OCI-LY1 (cell line): ENCODE data around the gene SYNE2.

ENCODE experiments used
- CTCF ChIP-seq: fragments of 200-600 bp; sonication (generic), shearing (Covaris generic); IDR thresholded peaks from 2 replicates; pipeline ENCODE4 v1.5.1; 2017; ENCODE audit warnings: mild to moderate bottlenecking, antibody characterized with exemption, low read length, moderate library complexity, mixed read lengths
- EZH2 ChIP-seq: fragments of 200-600 bp; sonication (generic), shearing (Covaris generic); IDR thresholded peaks from 2 replicates; pipeline ENCODE4 v1.8.0; 2017; ENCODE audit warnings: borderline replicate concordance, mixed run types, mild to moderate bottlenecking, antibody characterized with exemption, low read length, moderate library complexity, mixed read lengths

DNA sequence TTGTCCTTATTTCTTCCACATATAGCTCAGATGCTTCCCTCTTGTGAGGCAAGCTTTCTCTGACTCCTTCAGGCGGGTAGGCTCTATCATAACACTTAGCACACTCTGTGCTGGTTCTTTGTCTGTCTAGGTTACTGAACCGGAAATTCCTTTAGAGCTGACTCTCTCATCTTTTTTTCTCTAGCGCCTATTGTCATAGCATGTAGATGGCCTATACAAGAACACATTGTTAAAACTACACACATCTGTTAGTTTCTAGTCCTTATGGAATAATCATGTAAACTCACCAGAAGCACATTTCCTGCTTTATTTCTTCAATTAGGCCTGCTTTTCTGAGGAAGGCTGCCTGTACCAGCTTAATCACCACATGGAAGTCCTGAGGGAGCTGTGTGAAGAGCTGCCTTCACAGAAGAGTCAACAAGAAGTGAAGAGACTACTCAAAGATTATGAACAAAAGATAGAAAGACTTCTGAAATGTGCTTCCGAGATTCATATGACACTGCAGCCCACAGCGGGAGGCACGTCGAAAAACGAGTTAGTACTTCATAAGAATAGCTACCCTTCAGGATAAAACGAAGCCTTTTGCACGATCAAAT, 143.9 kb downstream of the SYNE2 start:
- TF ChIP-seq CTCF: no peak
- no peak for TF ChIP-seq EZH2
